Measurements from ENCODE around the gene ATG4D.
A peak's percentile ranks its signal among the peaks of the same experiment; 100 is the strongest.
"Not testable (repeated sequence)": the region's sequence is repeated elsewhere in the genome, so short reads cannot be mapped to it uniquely, and the experiment has no call there.

Gene ATG4D

DNA sequence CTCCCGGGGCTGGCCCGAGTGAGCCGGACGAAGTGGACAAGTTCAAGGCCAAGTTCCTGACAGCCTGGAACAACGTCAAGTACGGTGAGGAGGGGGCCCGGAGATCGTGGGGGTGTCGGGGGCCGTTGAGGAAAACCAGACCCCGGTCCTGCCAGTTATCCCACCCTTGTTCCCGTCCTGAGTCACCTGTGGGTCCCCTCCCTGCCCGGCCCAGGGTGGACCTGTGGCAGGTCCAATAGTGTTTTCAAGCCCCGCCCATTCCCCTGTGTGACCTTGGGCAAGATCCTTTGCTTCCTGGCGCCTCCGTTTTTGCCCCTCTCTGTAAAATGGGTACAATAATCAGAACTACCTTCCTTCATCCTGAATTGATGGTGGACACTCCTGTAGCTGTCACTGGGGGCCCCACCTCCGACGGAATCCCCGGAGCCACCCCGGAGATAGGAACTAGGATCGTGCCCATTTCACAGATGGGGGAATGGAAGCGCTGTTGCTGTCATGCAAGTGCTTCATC, 593 bp downstream of the ATG4D start:
- Histone ChIP-seq H3K27ac (ENCODE audit: low read depth, low read length) (peak overlapping the region; percentile 80; the same call in 1 of the 2 replicates), H3K9me3 (ENCODE audit: control insufficient read depth, insufficient read depth, low read depth, low read length) (no peaks in the 10 kb centered on the region), H3K36me3 (ENCODE audit: control insufficient read depth, insufficient read depth, low read length) (peaks cover 23% of the 10 kb centered on the region), H3K27me3 (ENCODE audit: control insufficient read depth, insufficient read depth, low read length) (no peaks in the 10 kb centered on the region), H3K4me3 (ENCODE audit: low read depth, low read length) (peak overlapping the region; percentile 94), H3K4me1 (ENCODE audit: control insufficient read depth, insufficient read depth, low read length) (peaks cover 4% of the 10 kb centered on the region; the same call in 1 of the 2 replicates), H3K9ac (ENCODE audit: low read length) (peak overlapping the region; percentile 88)

GRCh38 chr19:10544753-10545251, 1.1 kb downstream of the ATG4D start:
- peaks cover 4% of the 10 kb centered on the region; the same call in 1 of the 2 replicates for H3K4me1 ChIP-seq (ENCODE audit: control insufficient read depth, insufficient read depth, low read length)
- H3K27me3 ChIP-seq (ENCODE audit: control insufficient read depth, insufficient read depth, low read length), result no peaks in the 10 kb centered on the region
- peak overlapping the region; percentile 94 for H3K4me3 ChIP-seq (ENCODE audit: low read depth, low read length)
- no peak overlapping the region for H3K27ac ChIP-seq (ENCODE audit: low read depth, low read length)
- no peaks in the 10 kb centered on the region for H3K9me3 ChIP-seq (ENCODE audit: control insufficient read depth, insufficient read depth, low read depth, low read length)
- H3K36me3 ChIP-seq (ENCODE audit: control insufficient read depth, insufficient read depth, low read length), result peaks cover 26% of the 10 kb centered on the region
- H3K9ac ChIP-seq (ENCODE audit: low read length), result no peak overlapping the region

DNA sequence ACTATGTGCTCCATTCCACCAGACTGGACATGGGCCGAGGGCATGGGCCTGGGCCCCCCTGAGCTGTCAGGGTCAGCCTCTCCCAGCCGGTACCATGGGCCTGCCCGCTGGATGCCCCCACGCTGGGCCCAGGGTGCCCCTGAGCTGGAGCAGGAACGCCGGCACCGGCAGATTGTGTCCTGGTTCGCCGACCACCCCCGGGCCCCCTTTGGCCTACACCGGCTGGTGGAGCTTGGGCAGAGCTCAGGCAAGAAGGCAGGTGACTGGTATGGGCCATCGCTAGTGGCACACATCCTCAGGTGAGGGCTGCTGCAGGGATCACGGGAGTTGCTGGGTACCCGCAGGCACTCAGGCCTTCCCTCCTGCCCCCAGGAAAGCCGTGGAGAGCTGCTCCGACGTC, 3.1 kb downstream of the ATG4D start:
- no peak overlapping the region for H3K9ac ChIP-seq (ENCODE audit: low read length)
- no peak overlapping the region for H3K4me3 ChIP-seq (ENCODE audit: low read depth, low read length)
- H3K36me3 ChIP-seq (ENCODE audit: control insufficient read depth, insufficient read depth, low read length), result peaks cover 34% of the 10 kb centered on the region
- H3K9me3 ChIP-seq (ENCODE audit: control insufficient read depth, insufficient read depth, low read depth, low read length), result no peaks in the 10 kb centered on the region
- no peaks in the 10 kb centered on the region for H3K27me3 ChIP-seq (ENCODE audit: control insufficient read depth, insufficient read depth, low read length)
- no peak overlapping the region for H3K27ac ChIP-seq (ENCODE audit: low read depth, low read length)
- H3K4me1 ChIP-seq (ENCODE audit: control insufficient read depth, insufficient read depth, low read length), result peaks cover 4% of the 10 kb centered on the region; the same call in 1 of the 2 replicates

GRCh38 chr19:10548746-10549276, 5.1 kb downstream of the ATG4D start:
- Histone ChIP-seq H3K36me3 (ENCODE audit: control insufficient read depth, insufficient read depth, low read length) (peaks cover 54% of the 10 kb centered on the region), H3K9ac (ENCODE audit: low read length) (no peak overlapping the region), H3K4me3 (ENCODE audit: low read depth, low read length) (no peak overlapping the region), H3K27ac (ENCODE audit: low read depth, low read length) (no peak overlapping the region), H3K27me3 (ENCODE audit: control insufficient read depth, insufficient read depth, low read length) (no peaks in the 10 kb centered on the region), H3K4me1 (ENCODE audit: control insufficient read depth, insufficient read depth, low read length) (peaks cover 4% of the 10 kb centered on the region; the same call in 1 of the 2 replicates), H3K9me3 (ENCODE audit: control insufficient read depth, insufficient read depth, low read depth, low read length) (no peaks in the 10 kb centered on the region)

DNA sequence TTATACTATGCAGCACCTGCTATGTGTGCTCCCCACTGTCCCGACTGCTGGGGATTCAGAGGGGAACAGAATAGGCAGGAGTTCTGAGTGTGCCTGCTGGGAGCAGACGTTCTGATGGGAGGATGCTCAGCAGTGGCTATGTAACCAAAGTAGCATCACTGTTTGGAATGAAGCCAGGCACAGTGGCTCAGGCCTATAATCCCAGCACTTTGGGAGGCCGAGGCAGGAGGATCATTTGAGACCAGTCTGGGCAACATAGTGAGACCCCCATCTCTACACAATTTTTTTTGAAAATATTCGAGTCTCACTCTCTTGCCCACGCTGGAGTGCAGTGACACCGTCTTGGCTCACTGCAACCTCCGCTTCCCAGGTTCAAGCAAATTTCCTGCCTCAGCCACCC, 6.0 kb downstream of the ATG4D start:
- Histone ChIP-seq H3K4me3 (ENCODE audit: low read depth, low read length) (no peak overlapping the region), H3K4me1 (ENCODE audit: control insufficient read depth, insufficient read depth, low read length) (peaks cover under 1% of the 10 kb centered on the region; the same call in 1 of the 2 replicates), H3K9me3 (ENCODE audit: control insufficient read depth, insufficient read depth, low read depth, low read length) (no peaks in the 10 kb centered on the region), H3K27me3 (ENCODE audit: control insufficient read depth, insufficient read depth, low read length) (no peaks in the 10 kb centered on the region), H3K9ac (ENCODE audit: low read length) (no peak overlapping the region), H3K27ac (ENCODE audit: low read depth, low read length) (no peak overlapping the region), H3K36me3 (ENCODE audit: control insufficient read depth, insufficient read depth, low read length) (peaks cover 63% of the 10 kb centered on the region)

DNA sequence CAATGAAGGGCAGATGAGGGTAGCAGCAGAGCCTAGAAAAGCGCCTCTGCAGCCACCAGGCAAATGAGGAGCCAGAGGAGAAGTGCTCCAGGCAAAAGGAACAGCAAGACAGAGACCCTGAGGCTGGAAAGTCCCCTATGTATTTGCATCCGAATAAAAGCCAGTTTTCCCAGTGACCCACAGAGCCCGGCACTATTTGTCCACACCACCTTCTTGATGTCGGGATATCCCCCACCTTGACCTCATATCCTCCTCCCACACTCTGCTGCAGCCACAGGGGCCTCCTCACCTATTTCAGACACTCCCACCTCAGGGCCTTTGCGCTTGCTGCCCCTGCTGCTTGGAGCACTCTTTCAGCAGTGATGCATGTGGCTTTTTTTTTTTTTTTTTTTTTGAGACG, 6.6 kb downstream of the ATG4D start:
- Histone ChIP-seq H3K9me3 (ENCODE audit: control insufficient read depth, insufficient read depth, low read depth, low read length) (no peaks in the 10 kb centered on the region), H3K27me3 (ENCODE audit: control insufficient read depth, insufficient read depth, low read length) (no peaks in the 10 kb centered on the region), H3K27ac (ENCODE audit: low read depth, low read length) (no peak overlapping the region), H3K4me3 (ENCODE audit: low read depth, low read length) (no peak overlapping the region), H3K9ac (ENCODE audit: low read length) (no peak overlapping the region), H3K36me3 (ENCODE audit: control insufficient read depth, insufficient read depth, low read length) (peaks cover 69% of the 10 kb centered on the region), H3K4me1 (ENCODE audit: control insufficient read depth, insufficient read depth, low read length) (no peaks in the 10 kb centered on the region)

- not testable (repeated sequence) for H3K9ac ChIP-seq (ENCODE audit: low read length); H3K27ac ChIP-seq (ENCODE audit: low read depth, low read length); H3K9me3 ChIP-seq (ENCODE audit: control insufficient read depth, insufficient read depth, low read depth, low read length); H3K27me3 ChIP-seq (ENCODE audit: control insufficient read depth, insufficient read depth, low read length); H3K4me3 ChIP-seq (ENCODE audit: low read depth, low read length); H3K4me1 ChIP-seq (ENCODE audit: control insufficient read depth, insufficient read depth, low read length)
- peaks cover 73% of the 10 kb centered on the region for H3K36me3 ChIP-seq (ENCODE audit: control insufficient read depth, insufficient read depth, low read length)
Measured at GRCh38 chr19:10551006-10551405, 7.3 kb downstream of the ATG4D start.

DNA sequence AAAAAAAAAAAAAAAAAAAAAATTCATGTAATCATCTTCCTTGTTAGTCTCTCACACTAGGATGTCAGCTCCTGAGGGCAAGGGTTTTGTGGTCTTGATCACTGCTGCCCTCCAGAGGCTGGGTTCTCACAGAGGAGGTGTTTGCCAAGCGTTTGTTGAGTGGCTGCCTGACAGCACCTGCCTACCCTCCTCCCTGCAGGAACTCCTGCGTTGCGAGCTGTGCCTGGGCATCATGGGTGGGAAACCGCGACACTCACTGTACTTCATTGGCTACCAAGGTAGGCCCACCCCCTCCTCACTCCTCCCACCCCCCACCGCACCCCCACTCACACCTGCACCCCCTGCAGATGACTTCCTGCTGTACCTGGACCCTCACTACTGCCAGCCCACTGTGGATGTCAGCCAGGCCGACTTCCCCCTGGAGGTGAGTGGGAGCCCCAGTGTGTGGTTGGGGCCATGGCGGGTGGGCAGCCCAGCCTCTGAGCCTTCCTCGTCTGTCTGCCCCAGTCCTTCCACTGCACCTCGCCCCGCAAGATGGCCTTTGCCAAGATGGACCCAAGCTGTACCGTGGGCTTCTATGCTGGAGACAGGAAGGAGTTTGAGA, 8.1 kb downstream of the ATG4D start:
- no peaks in the 10 kb centered on the region for H3K4me1 ChIP-seq (ENCODE audit: control insufficient read depth, insufficient read depth, low read length)
- no peak overlapping the region for H3K4me3 ChIP-seq (ENCODE audit: low read depth, low read length)
- H3K9ac ChIP-seq (ENCODE audit: low read length), result no peak overlapping the region
- no peak overlapping the region for H3K27ac ChIP-seq (ENCODE audit: low read depth, low read length)
- no peaks in the 10 kb centered on the region for H3K9me3 ChIP-seq (ENCODE audit: control insufficient read depth, insufficient read depth, low read depth, low read length)
- no peaks in the 10 kb centered on the region for H3K27me3 ChIP-seq (ENCODE audit: control insufficient read depth, insufficient read depth, low read length)
- peaks cover 76% of the 10 kb centered on the region for H3K36me3 ChIP-seq (ENCODE audit: control insufficient read depth, insufficient read depth, low read length)

- H3K27ac ChIP-seq (ENCODE audit: low read depth, low read length), result no peak overlapping the region
- no peaks in the 10 kb centered on the region for H3K4me1 ChIP-seq (ENCODE audit: control insufficient read depth, insufficient read depth, low read length)
- no peak overlapping the region for H3K4me3 ChIP-seq (ENCODE audit: low read depth, low read length)
- H3K9ac ChIP-seq (ENCODE audit: low read length), result no peak overlapping the region
- peaks cover 77% of the 10 kb centered on the region for H3K36me3 ChIP-seq (ENCODE audit: control insufficient read depth, insufficient read depth, low read length)
- no peaks in the 10 kb centered on the region for H3K9me3 ChIP-seq (ENCODE audit: control insufficient read depth, insufficient read depth, low read depth, low read length)
- no peaks in the 10 kb centered on the region for H3K27me3 ChIP-seq (ENCODE audit: control insufficient read depth, insufficient read depth, low read length)
Measured at GRCh38 chr19:10552510-10553053, 8.9 kb downstream of the ATG4D start.

- no peaks in the 10 kb centered on the region for H3K9me3 ChIP-seq (ENCODE audit: control insufficient read depth, insufficient read depth, low read depth, low read length)
- no peaks in the 10 kb centered on the region for H3K27me3 ChIP-seq (ENCODE audit: control insufficient read depth, insufficient read depth, low read length)
- no peaks in the 10 kb centered on the region for H3K4me1 ChIP-seq (ENCODE audit: control insufficient read depth, insufficient read depth, low read length)
- no peak overlapping the region for H3K9ac ChIP-seq (ENCODE audit: low read length)
- no peak overlapping the region for H3K4me3 ChIP-seq (ENCODE audit: low read depth, low read length)
- H3K36me3 ChIP-seq (ENCODE audit: control insufficient read depth, insufficient read depth, low read length), result peaks cover 82% of the 10 kb centered on the region
- H3K27ac ChIP-seq (ENCODE audit: low read depth, low read length), result no peak overlapping the region
Measured at GRCh38 chr19:10553087-10553667, 9.5 kb downstream of the ATG4D start.

- Histone ChIP-seq H3K9me3 (ENCODE audit: control insufficient read depth, insufficient read depth, low read depth, low read length) (no peaks in the 10 kb centered on the region), H3K4me3 (ENCODE audit: low read depth, low read length) (no peak overlapping the region), H3K27ac (ENCODE audit: low read depth, low read length) (no peak overlapping the region), H3K9ac (ENCODE audit: low read length) (no peak overlapping the region), H3K4me1 (ENCODE audit: control insufficient read depth, insufficient read depth, low read length) (no peaks in the 10 kb centered on the region), H3K36me3 (ENCODE audit: control insufficient read depth, insufficient read depth, low read length) (peaks cover 80% of the 10 kb centered on the region), H3K27me3 (ENCODE audit: control insufficient read depth, insufficient read depth, low read length) (no peaks in the 10 kb centered on the region)
Measured at GRCh38 chr19:10553943-10554381, 10.3 kb downstream of the ATG4D start.
